Middle frontal gyrus (tissue), 1 donor: Measurements from ENCODE around the gene PRRG4.
"Not testable (repeated sequence)": the region's sequence is repeated elsewhere in the genome, so short reads cannot be mapped to it uniquely, and the experiment has no call there.

Source experiments
- DNase-seq: peaks from one replicate; pipeline ENCODE4 v3.0.0-alpha.2; 2015; ENCODE audit warnings: low spot score; ENCODE audit errors: extremely low spot score

The PRRG4 gene

GRCh38 chr11:32830413-32830738 lies 649 bp downstream of the PRRG4 start:
- DNase-seq, result no peak

GRCh38 chr11:32830796-32831195 lies 1.1 kb downstream of the PRRG4 start:
- no peak for DNase-seq

- no peak for DNase-seq
Observed at GRCh38 chr11:32831221-32831620, 1.5 kb downstream of the PRRG4 start.

GRCh38 chr11:32833921-32834320 lies 4.2 kb downstream of the PRRG4 start:
- DNase-seq, result no peak

GRCh38 chr11:32836946-32837345 lies 7.2 kb downstream of the PRRG4 start:
- DNase-seq, result no peak

GRCh38 chr11:32838505-32839274 lies 9.0 kb downstream of the PRRG4 start:
- no peak for DNase-seq

- DNase-seq, result no peak
Observed at GRCh38 chr11:32839308-32839707, 9.6 kb downstream of the PRRG4 start.

GRCh38 chr11:32840587-32840986 lies 10.9 kb downstream of the PRRG4 start:
- DNase-seq, result no peak

GRCh38 chr11:32843544-32843943 lies 13.8 kb downstream of the PRRG4 start:
- DNase-seq, result no peak

GRCh38 chr11:32847511-32847910 lies 17.8 kb downstream of the PRRG4 start:
- no peak for DNase-seq

GRCh38 chr11:32849761-32850160 lies 20.0 kb downstream of the PRRG4 start:
- no peak for DNase-seq

GRCh38 chr11:32851251-32851650 lies 21.5 kb downstream of the PRRG4 start:
- DNase-seq, result no peak

GRCh38 chr11:32852207-32852606 lies 22.5 kb downstream of the PRRG4 start:
- DNase-seq, result no peak

- no peak for DNase-seq
Observed at GRCh38 chr11:32855601-32856000, 25.9 kb downstream of the PRRG4 start.

- no peak for DNase-seq
Observed at GRCh38 chr11:32858731-32859130, 29.0 kb downstream of the PRRG4 start.

GRCh38 chr11:32861850-32862577 lies 32.3 kb downstream of the PRRG4 start:
- DNase-seq, result no peak

- DNase-seq, result no peak
Observed at GRCh38 chr11:32864555-32864954, 34.8 kb downstream of the PRRG4 start.

GRCh38 chr11:32868752-32869151 lies 39.0 kb downstream of the PRRG4 start:
- not testable (repeated sequence) for DNase-seq

- DNase-seq, result no peak
Observed at GRCh38 chr11:32870676-32871075, 40.9 kb downstream of the PRRG4 start.

GRCh38 chr11:32874132-32874531 lies 44.4 kb downstream of the PRRG4 start:
- DNase-seq, result no peak

GRCh38 chr11:32881286-32881685 lies 51.6 kb downstream of the PRRG4 start:
- DNase-seq, result no peak

GRCh38 chr11:32883421-32883820 lies 53.7 kb downstream of the PRRG4 start:
- no peak for DNase-seq

- no peak for DNase-seq
Observed at GRCh38 chr11:32884023-32884422, 54.3 kb downstream of the PRRG4 start.
